ENCODE data around the gene ATRAID.
A peak's percentile ranks its signal among the peaks of the same experiment; 100 is the strongest.
"Not testable (repeated sequence)": the region's sequence is repeated elsewhere in the genome, so short reads cannot be mapped to it uniquely, and the experiment has no call there.

The ATRAID gene

GRCh38 chr2:27179344-27180000 is 32.4 kb upstream of the ATRAID start:
- no peak for DNase-seq (ENCODE audit: low read depth in 1 of 2, low spot score in 1 of 2)
- no peak for TF ChIP-seq JUND (IDR thresholded peaks at IDR 0.05; ENCODE audit: low read depth)
- in situ Hi-C loops (cut with HindIII; ENCODE audit: low pct_unique_long_range_greater_than_20kb, low sequenced_read_pairs), result no loop called here

- no peak for TF ChIP-seq JUND (IDR thresholded peaks at IDR 0.05; ENCODE audit: low read depth)
- in situ Hi-C loops (cut with HindIII; ENCODE audit: low pct_unique_long_range_greater_than_20kb, low sequenced_read_pairs), result no loop called here
- no peak for DNase-seq (ENCODE audit: low read depth in 1 of 2, low spot score in 1 of 2)
Observed at GRCh38 chr2:27182346-27182745, 29.5 kb upstream of the ATRAID start.

- DNase-seq (ENCODE audit: low read depth in 1 of 2, low spot score in 1 of 2), result no peak
- in situ Hi-C loops (cut with HindIII; ENCODE audit: low pct_unique_long_range_greater_than_20kb, low sequenced_read_pairs), result no loop called here
- no peak for TF ChIP-seq JUND (IDR thresholded peaks at IDR 0.05; ENCODE audit: low read depth)
Observed at GRCh38 chr2:27184115-27184514, 27.7 kb upstream of the ATRAID start.

DNA sequence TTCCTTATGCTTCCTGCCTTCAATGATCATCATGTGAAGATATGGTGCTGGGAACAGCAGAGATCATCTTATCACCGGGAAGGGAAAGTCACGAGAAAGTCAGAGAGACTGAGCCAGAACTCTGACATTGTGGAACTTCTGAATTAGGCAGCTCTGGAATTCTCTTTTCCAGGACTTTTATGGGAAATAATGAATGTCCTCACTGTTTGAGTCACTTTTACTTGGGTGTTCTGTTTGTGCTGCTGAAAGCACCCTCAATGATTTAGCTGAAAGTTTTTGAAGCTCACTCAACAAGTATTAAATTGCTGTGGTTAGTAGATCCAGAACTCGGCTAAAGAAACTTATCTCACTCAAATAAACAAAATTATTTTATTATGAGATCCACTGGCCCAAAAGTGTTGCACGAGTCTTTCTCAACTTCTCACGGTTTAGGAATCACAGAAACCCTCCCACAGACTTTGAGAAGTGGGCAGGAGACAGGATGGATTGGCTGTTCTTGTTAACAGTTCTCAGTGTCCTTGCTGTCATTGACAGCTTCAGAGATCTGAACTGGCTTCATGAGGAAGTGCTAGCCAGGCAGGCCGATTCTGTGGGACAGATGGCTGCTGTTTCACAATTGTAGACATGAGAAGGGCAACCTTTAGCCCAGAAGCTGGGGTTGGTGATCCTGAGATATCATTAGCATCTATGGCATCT is 26.4 kb upstream of the ATRAID start:
- DNase-seq (ENCODE audit: low read depth in 1 of 2, low spot score in 1 of 2), result no peak
- in situ Hi-C loops (cut with HindIII; ENCODE audit: low pct_unique_long_range_greater_than_20kb, low sequenced_read_pairs), result no loop called here
- TF ChIP-seq JUND (IDR thresholded peaks at IDR 0.05; ENCODE audit: low read depth), result no peak

DNA sequence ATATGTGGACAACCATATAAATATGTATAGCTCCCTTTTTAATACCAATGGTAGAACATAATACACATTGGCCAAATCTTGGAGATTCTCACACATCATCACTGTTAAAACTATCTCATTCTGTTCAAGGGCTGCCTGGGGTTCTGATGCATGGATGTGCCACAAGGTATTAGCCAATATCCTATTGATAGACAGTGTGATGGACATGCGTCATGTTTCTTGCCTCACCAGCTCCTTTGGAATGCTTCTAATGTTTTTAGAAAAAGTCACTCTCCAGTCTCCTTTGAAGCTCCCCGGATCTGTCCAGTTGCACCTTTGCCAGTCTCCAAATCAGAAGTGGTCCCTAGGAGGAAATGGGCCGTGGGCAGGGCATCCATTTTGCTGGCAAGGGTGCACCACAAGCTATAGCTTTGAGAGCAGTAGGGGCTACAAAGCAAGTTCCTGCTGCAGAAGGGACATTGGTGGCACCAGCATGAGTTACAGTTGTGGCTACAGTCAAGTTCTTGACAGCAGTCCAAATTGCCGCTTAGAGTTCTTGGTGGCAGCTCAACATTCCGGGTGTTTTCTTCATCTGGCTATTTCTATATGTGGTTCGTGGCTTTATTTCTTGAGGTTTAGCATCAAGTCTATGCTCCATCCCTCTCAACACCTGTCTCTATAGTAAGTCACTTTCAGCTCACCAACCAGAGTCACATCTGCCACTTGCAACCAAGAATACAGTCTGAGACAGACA is 25.1 kb upstream of the ATRAID start:
- DNase-seq (ENCODE audit: low read depth in 1 of 2, low spot score in 1 of 2), result no peak
- no peak for TF ChIP-seq JUND (IDR thresholded peaks at IDR 0.05; ENCODE audit: low read depth)
- in situ Hi-C loops (cut with HindIII; ENCODE audit: low pct_unique_long_range_greater_than_20kb, low sequenced_read_pairs), result no loop called here

DNA sequence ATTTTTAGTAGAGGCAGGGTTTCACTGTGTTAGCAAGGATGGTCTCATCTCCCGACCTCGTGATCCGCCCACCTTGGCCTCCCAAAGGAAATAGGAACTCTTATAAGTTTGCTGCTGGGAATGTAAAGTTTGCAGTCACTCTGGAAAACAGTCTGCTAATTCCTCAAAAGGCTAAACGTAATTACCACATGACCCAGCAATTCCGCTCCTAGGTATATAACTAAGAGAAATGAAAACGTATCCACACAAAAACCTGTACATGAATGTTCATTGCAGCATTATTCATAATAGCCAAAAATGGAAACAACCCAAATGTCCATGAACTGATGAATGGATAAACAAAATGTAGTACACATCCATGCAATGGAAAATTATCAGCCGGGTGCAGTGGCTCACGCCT is 21.9 kb upstream of the ATRAID start:
- in situ Hi-C loops (cut with HindIII; ENCODE audit: low pct_unique_long_range_greater_than_20kb, low sequenced_read_pairs), result no loop called here
- no peak for DNase-seq (ENCODE audit: low read depth in 1 of 2, low spot score in 1 of 2)
- no peak for TF ChIP-seq JUND (IDR thresholded peaks at IDR 0.05; ENCODE audit: low read depth)

GRCh38 chr2:27191070-27191829 is 20.6 kb upstream of the ATRAID start:
- peak in 1 of 2 experiments; percentile 71 for DNase-seq (ENCODE audit: low read depth in 1 of 2, low spot score in 1 of 2)
- TF ChIP-seq JUND (IDR thresholded peaks at IDR 0.05; ENCODE audit: low read depth), result no peak
- in situ Hi-C loops (cut with HindIII; ENCODE audit: low pct_unique_long_range_greater_than_20kb, low sequenced_read_pairs), result no loop called here

GRCh38 chr2:27194538-27195354 is 17.1 kb upstream of the ATRAID start:
- peak in 1 of 2 experiments; percentile 75 for DNase-seq (ENCODE audit: low read depth in 1 of 2, low spot score in 1 of 2)
- TF ChIP-seq JUND (IDR thresholded peaks at IDR 0.05; ENCODE audit: low read depth), result no peak
- in situ Hi-C loops (cut with HindIII; ENCODE audit: low pct_unique_long_range_greater_than_20kb, low sequenced_read_pairs), result no loop called here

DNA sequence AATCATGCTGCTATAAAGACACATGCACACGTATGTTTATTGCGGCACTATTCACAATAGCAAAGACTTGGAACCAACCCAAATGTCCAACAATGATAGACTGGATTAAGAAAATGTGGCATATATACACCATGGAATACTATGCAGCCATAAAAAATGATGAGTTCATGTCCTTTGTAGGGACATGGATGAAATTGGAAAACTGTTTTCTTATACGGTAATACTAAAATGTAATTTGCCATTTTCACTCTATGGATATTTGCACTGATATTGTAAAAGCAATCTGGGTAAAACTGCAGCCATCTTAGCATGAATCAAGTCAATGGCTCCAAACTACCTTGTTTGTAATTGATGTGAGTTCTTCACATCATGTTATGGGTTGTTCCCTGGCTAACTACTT is 16.0 kb upstream of the ATRAID start:
- in situ Hi-C loops (cut with HindIII; ENCODE audit: low pct_unique_long_range_greater_than_20kb, low sequenced_read_pairs); DNase-seq (ENCODE audit: low read depth in 1 of 2, low spot score in 1 of 2): not testable (repeated sequence)

DNA sequence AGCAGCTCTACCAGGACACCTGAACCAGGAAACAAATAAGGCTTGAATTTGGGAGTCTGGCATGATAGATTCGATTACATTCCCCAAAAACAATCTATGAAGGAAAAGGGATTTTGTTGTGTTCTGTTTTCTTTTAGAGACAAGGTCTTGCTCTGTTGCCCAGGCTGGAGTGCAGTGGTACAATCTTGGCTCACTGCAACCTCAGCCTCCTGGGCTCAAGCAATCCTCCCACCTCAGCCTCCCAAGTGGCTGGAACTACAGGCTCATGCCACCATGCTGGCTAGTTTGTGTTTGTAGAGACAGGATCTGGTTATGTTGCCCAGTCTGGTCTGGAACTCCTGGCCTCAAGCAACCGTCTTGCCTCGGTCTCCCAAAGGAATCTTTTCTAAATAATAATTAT is 13.8 kb upstream of the ATRAID start:
- in situ Hi-C loops (cut with HindIII; ENCODE audit: low pct_unique_long_range_greater_than_20kb, low sequenced_read_pairs); DNase-seq (ENCODE audit: low read depth in 1 of 2, low spot score in 1 of 2): not testable (repeated sequence)

GRCh38 chr2:27198627-27199026 is 13.2 kb upstream of the ATRAID start:
- in situ Hi-C loops (cut with HindIII; ENCODE audit: low pct_unique_long_range_greater_than_20kb, low sequenced_read_pairs), result no loop called here
- no peak for DNase-seq (ENCODE audit: low read depth in 1 of 2, low spot score in 1 of 2)
- no peak for TF ChIP-seq JUND (IDR thresholded peaks at IDR 0.05; ENCODE audit: low read depth)

- in situ Hi-C loops (cut with HindIII; ENCODE audit: low pct_unique_long_range_greater_than_20kb, low sequenced_read_pairs), result no loop called here
- DNase-seq (ENCODE audit: low read depth in 1 of 2, low spot score in 1 of 2), result no peak
- no peak for TF ChIP-seq JUND (IDR thresholded peaks at IDR 0.05; ENCODE audit: low read depth)
Observed at GRCh38 chr2:27199241-27199640, 12.6 kb upstream of the ATRAID start.

Measured in T47D (cell line).